ENCODE results near the gene CROCC. TPM values are rescaled to one million over a fixed set of nuclear protein-coding genes. Genes with fewer than 3 reads are reported as not detected.
"Not testable (repeated sequence)": the region's sequence is repeated elsewhere in the genome, so short reads cannot be mapped to it uniquely, and the experiment has no call there.

CROCC gene
- total RNA-seq, 4 donors from 2014 or later = 22.3 to 164 (median 68.4) TPM

DNA sequence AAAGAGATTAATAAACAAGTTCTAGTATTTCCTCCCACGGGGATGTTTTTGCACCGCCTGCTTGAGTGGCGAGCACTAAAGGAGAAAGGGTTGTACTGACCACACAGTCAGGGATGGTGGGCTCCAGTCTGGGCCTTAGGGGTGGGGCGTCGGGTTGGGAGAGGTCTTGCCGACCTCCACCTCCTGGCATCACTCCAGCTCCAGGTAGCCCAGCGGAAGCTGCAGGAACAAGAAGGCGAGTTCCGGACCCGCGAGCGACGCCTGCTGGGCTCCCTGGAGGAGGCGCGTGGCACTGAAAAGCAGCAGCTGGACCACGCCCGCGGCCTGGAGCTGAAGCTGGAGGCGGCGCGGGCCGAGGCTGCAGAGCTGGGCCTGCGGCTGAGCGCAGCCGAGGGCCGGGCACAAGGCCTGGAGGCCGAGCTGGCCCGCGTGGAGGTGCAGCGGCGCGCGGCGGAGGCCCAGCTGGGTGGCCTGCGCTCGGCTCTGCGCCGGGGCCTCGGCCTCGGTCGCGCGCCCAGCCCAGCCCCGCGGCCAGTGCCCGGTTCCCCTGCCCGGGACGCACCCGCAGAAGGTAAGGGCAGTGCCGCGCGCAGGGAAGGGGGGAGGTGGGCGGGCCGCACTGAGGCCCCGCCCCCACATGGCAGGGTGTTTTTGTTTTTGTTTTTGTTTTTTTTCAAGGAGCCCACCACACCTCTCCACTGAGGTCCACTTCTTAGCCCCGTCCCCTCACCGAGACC lies 39.0 kb downstream of the CROCC start:
- peak; percentile 69 to 77 for DNase-seq (ENCODE audit: low spot score in 2 of 2)
- TF ChIP-seq POLR2A (IDR thresholded peaks at IDR 0.05) (no peak), EP300 (IDR thresholded peaks at IDR 0.05) (peak in 1 of 2 donors; percentile 9)
- TF ChIP-seq, protein P1, sequence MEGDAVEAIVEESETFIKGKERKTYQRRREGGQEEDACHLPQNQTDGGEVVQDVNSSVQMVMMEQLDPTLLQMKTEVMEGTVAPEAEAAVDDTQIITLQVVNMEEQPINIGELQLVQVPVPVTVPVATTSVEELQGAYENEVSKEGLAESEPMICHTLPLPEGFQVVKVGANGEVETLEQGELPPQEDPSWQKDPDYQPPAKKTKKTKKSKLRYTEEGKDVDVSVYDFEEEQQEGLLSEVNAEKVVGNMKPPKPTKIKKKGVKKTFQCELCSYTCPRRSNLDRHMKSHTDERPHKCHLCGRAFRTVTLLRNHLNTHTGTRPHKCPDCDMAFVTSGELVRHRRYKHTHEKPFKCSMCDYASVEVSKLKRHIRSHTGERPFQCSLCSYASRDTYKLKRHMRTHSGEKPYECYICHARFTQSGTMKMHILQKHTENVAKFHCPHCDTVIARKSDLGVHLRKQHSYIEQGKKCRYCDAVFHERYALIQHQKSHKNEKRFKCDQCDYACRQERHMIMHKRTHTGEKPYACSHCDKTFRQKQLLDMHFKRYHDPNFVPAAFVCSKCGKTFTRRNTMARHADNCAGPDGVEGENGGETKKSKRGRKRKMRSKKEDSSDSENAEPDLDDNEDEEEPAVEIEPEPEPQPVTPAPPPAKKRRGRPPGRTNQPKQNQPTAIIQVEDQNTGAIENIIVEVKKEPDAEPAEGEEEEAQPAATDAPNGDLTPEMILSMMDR (IDR thresholded peaks at IDR 0.05) = peak; percentile 55 to 78 (median 76)
- 6 to 9% methylated on average over 50 to 53 of the region's 57 CpGs for WGBS, 2 donors
- peak overlapping the region; percentile 22 to 56 (median 41) for H3K4me3 ChIP-seq
- H3K27me3 ChIP-seq = no peaks in the 10 kb centered on the region
- H3K9me3 ChIP-seq = no peaks in the 10 kb centered on the region
- peaks cover 0 to 57% (median 0%) of the 10 kb centered on the region in 3 donors for H3K36me3 ChIP-seq
- H3K27ac ChIP-seq = peak overlapping the region in 3 of 4 donors; percentile 64 to 74 (median 73)
- H3K4me1 ChIP-seq = peaks cover 0 to 19% (median 11%) of the 10 kb centered on the region in 4 donors

DNA sequence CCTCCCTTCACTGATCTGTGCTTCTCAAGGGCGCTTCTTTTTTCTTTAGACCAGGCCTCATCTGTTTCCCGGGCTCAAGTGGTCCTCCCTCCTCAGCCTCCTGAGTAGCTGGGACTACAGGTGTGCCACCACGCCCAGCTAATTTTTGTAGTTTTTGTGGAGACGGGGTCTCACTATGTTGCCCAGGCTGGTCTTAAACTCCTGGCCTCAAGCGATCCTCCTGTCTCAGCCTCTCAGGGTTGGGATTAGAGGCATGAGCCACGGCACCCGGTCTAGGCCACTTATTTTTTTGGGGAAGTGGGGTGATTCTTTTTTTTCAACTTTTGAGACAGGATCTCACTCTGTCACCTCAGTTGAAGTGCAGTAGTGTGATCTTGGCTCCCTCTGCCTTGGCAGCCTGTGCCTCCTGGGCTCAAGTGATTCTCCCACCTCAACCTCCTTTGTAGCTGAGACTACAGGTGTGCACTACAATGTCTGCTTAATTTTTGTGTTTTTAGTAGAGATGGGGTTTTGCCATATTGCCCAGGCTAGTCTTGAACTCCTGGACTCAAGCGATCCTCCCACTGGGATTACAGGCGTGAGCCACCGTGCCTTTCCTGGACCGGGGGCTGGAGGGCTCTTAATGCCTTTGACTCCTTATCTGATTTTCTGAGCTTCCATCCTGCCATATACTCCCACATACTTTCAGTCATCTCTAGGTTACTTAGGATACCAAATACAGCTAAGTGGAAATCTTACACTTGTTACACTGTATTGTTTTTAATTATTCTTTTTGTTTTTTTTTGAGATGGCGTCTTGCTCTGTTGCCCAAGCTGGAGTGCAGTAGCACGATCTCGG lies 39.8 kb downstream of the CROCC start:
- Histone ChIP-seq H3K4me3 (peak overlapping the region; percentile 15 to 56 (median 32)), H3K9me3 (no peaks in the 10 kb centered on the region), H3K27me3 (no peaks in the 10 kb centered on the region), H3K27ac (peak overlapping the region in 2 of 4 donors; percentile 17 to 73), H3K4me1 (peaks cover 0 to 19% (median 11%) of the 10 kb centered on the region in 4 donors), H3K36me3 (peaks cover 0 to 57% (median 3%) of the 10 kb centered on the region in 3 donors)
- no peak for DNase-seq (ENCODE audit: low spot score in 2 of 2)
- TF ChIP-seq EP300 (IDR thresholded peaks at IDR 0.05) = no peak
- TF ChIP-seq, protein P1 (IDR thresholded peaks at IDR 0.05) = no peak
- no peak for TF ChIP-seq POLR2A (IDR thresholded peaks at IDR 0.05)
- 88 to 90% methylated on average over 14 of the region's 14 CpGs for WGBS, 2 donors

DNA sequence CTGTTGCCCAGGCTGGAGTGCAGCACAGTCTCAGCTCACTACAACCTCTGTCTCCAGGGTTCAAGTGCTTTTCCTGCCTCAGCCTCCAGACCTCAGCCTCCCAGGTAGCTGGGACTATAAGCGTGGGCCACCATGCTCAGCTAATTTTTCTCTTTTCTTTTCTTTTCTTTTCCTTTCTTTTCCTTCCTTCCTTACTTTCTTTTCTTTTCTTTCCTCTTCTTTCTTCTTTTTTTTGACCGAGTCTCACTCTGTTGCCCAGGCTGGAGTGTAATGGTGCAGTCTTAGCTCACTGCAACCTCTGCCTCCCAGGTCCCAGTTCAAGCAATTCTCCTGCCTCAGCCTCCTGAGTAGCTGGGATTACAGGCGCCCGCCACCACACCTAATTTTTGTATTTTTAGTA lies 42.4 kb downstream of the CROCC start:
- Histone ChIP-seq H3K4me1 (peaks cover 0 to 29% (median 11%) of the 10 kb centered on the region in 4 donors), H3K36me3 (peaks cover 0 to 56% (median 3%) of the 10 kb centered on the region in 3 donors)
- H3K9me3 ChIP-seq; H3K4me3 ChIP-seq; DNase-seq (ENCODE audit: low spot score in 2 of 2); H3K27me3 ChIP-seq; H3K27ac ChIP-seq: not testable (repeated sequence)
- 91 to 98% methylated on average over 4 of the region's 4 CpGs for WGBS, 2 donors

DNA sequence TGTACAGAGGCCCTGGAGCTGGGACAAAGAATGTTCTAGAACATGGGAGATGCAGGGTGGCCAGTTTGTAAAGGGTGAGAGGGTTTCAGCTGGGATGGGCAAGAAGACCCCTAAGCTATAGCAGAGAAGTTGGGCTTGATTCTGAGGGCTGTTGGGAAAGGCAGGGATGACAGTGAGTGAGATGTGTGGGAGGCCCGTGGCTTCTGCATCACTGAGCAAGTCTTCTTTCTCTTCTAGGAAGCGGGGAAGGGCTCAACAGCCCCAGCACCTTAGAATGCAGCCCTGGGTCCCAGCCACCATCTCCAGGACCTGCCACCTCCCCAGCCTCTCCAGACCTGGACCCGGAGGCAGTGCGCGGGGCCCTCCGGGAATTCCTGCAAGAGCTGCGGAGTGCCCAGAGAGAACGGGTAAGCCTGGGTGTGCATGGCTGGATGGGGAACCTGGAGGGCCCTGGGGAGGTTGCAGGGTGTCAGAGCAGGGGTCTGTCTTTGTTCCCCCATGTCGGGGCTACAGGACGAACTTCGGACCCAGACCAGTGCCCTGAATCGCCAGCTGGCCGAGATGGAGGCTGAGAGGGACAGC lies 43.8 kb downstream of the CROCC start:
- TF ChIP-seq POLR2A (IDR thresholded peaks at IDR 0.05) (no peak), EP300 (IDR thresholded peaks at IDR 0.05) (no peak)
- TF ChIP-seq, protein P1 (IDR thresholded peaks at IDR 0.05) = no peak
- Histone ChIP-seq H3K27me3 (no peaks in the 10 kb centered on the region), H3K4me1 (peaks cover 0 to 22% (median 6%) of the 10 kb centered on the region in 4 donors), H3K4me3 (no peak overlapping the region), H3K9me3 (no peaks in the 10 kb centered on the region), H3K36me3 (peaks cover 0 to 67% (median 3%) of the 10 kb centered on the region in 3 donors), H3K27ac (no peak overlapping the region)
- 89 to 92% methylated on average over 7 to 13 of the region's 13 CpGs for WGBS, 2 donors
- no peak for DNase-seq (ENCODE audit: low spot score in 2 of 2)

DNA sequence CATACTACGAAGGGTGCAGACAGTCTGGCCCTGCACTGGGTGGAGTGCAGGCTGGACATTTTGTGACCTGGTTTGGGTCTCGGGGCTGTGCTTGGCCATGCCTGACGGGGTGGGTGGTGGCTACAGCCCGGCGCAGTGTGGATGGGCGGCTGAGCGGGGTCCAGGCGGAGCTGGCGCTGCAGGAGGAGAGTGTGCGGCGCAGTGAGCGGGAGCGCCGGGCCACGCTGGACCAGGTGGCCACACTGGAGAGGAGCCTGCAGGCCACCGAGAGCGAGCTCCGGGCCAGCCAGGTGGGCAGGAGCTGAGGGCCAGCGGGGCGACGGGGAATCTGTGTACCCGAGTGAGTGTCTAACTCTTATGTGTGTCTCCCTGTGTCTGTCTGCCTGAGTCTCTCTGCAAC lies 44.6 kb downstream of the CROCC start:
- Histone ChIP-seq H3K4me3 (no peak overlapping the region), H3K36me3 (peaks cover 0 to 74% (median 3%) of the 10 kb centered on the region in 3 donors), H3K27ac (no peak overlapping the region), H3K27me3 (no peaks in the 10 kb centered on the region), H3K9me3 (no peaks in the 10 kb centered on the region), H3K4me1 (peaks cover 0 to 18% (median 2%) of the 10 kb centered on the region in 4 donors)
- no peak for DNase-seq (ENCODE audit: low spot score in 2 of 2)
- 96% methylated on average over 22 of the region's 22 CpGs for WGBS, 2 donors
- TF ChIP-seq, protein P1 (IDR thresholded peaks at IDR 0.05) = no peak
- TF ChIP-seq POLR2A (IDR thresholded peaks at IDR 0.05) = no peak
- no peak for TF ChIP-seq EP300 (IDR thresholded peaks at IDR 0.05)
